ENCODE results near the gene SLC46A1. TPM values are rescaled to one million over a fixed set of nuclear protein-coding genes. Genes with fewer than 3 reads are reported as not detected.
"Not testable (repeated sequence)": the region's sequence is repeated elsewhere in the genome, so short reads cannot be mapped to it uniquely, and the experiment has no call there.

The SLC46A1 gene
- total RNA-seq, 1 donor from 2014 or later, result 16.1 TPM

DNA sequence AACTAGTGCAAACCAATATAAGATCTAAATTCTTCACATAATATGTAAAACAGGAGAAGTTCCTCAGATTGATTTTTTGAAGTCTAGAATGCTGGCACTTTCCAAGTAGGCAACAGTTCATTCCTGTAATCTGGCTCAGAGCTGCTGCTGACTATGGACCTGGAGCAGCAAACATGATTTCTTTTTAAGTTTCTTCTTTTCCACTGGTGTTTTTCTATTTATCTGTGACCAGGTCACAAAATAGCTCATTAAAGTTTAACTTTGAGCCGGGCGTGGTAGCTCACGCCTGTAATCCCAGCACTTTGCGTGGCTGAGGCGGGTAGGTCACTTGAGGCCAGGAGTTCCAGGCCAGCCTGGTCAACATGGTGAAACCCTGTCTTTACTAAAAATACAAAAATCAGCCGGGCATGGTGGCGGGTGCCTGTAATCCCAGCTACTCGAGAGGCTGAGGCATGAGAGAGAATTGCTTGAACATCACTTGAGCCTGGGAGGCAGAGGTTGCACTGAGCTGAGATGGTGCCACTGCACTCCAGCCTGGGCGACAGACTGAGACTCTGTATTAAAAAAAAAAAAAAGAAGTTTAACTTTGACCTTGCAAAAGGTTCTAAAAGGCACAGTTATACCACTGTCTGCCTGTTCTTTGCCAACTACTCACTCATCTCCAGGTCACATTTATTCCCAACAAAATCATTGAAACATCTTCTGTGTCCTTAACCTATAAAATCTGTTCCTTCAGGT, 38.1 kb upstream of the SLC46A1 start:
- no peak for DNase-seq (ENCODE audit: low spot score, unreplicated experiment)
- no peak overlapping the region for H3K27ac Mint-ChIP-seq
- no peaks in the 10 kb centered on the region for H3K9me3 Mint-ChIP-seq (ENCODE audit: low read depth)
- no peaks in the 10 kb centered on the region for H3K36me3 Mint-ChIP-seq (ENCODE audit: insufficient read depth)
- TF ChIP-seq, protein P1, sequence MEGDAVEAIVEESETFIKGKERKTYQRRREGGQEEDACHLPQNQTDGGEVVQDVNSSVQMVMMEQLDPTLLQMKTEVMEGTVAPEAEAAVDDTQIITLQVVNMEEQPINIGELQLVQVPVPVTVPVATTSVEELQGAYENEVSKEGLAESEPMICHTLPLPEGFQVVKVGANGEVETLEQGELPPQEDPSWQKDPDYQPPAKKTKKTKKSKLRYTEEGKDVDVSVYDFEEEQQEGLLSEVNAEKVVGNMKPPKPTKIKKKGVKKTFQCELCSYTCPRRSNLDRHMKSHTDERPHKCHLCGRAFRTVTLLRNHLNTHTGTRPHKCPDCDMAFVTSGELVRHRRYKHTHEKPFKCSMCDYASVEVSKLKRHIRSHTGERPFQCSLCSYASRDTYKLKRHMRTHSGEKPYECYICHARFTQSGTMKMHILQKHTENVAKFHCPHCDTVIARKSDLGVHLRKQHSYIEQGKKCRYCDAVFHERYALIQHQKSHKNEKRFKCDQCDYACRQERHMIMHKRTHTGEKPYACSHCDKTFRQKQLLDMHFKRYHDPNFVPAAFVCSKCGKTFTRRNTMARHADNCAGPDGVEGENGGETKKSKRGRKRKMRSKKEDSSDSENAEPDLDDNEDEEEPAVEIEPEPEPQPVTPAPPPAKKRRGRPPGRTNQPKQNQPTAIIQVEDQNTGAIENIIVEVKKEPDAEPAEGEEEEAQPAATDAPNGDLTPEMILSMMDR (IDR thresholded peaks at IDR 0.05; ENCODE audit: unreplicated experiment), result no peak
- peaks cover 5% of the 10 kb centered on the region for H3K27me3 Mint-ChIP-seq
- H3K4me1 Mint-ChIP-seq (ENCODE audit: low read depth), result no peaks in the 10 kb centered on the region
- no peak overlapping the region for H3K4me3 Mint-ChIP-seq (ENCODE audit: low read depth)

GRCh38 chr17:28434326-28434725, 28.3 kb upstream of the SLC46A1 start:
- not testable (repeated sequence) for H3K4me1 Mint-ChIP-seq (ENCODE audit: low read depth)

DNA sequence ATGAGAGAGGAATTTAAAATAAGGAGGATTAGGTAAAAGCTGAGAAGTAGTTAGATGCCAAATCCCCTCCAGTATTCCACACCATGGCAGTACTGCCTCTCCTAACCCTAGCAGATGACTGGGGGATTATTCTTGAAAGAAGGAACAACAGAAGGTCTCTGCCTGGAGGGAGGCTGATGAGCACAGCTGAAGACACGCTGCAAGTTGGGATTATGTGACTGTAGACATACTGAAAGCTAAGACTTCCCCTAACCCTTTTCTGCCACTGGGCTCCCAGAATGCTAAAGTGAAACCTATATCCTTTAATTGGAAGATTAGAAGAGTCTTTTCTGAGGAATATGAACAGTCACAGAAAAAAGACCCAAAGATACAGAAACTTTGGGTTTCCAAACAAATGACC, 27.7 kb upstream of the SLC46A1 start:
- no peaks in the 10 kb centered on the region for H3K4me1 Mint-ChIP-seq (ENCODE audit: low read depth)
- TF ChIP-seq, protein P1 (IDR thresholded peaks at IDR 0.05; ENCODE audit: unreplicated experiment), result no peak
- H3K4me3 Mint-ChIP-seq (ENCODE audit: low read depth), result no peak overlapping the region
- DNase-seq (ENCODE audit: low spot score, unreplicated experiment), result no peak
- H3K27ac Mint-ChIP-seq, result no peak overlapping the region
- no peaks in the 10 kb centered on the region for H3K36me3 Mint-ChIP-seq (ENCODE audit: insufficient read depth)
- H3K27me3 Mint-ChIP-seq, result no peaks in the 10 kb centered on the region
- no peaks in the 10 kb centered on the region for H3K9me3 Mint-ChIP-seq (ENCODE audit: low read depth)

More at GRCh38 chr17:28434326-28434725, 28.3 kb upstream of the SLC46A1 start:
- DNase-seq (ENCODE audit: low spot score, unreplicated experiment); H3K27ac Mint-ChIP-seq; H3K27me3 Mint-ChIP-seq; H3K4me3 Mint-ChIP-seq (ENCODE audit: low read depth); H3K9me3 Mint-ChIP-seq (ENCODE audit: low read depth); H3K36me3 Mint-ChIP-seq (ENCODE audit: insufficient read depth): not testable (repeated sequence)

DNA sequence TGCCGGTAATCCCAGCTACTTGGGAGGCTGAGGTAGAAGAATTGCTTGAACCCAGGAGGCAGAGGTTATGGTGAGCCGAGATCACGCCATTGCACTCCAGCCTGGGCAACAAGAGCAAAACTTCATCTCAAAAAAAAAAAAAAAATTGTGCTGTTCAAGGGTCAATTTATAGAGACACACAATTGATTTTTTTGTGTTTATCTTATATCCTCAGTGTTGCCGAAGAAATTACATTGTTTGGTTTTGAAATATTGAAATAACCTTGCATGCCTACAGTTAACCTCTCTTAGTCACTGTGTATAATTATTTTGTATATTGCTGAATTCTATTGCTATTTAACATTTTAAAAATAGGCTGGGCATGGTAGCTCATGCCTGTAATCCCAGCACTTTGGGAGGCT, 22.0 kb upstream of the SLC46A1 start:
- H3K4me1 Mint-ChIP-seq (ENCODE audit: low read depth); H3K27ac Mint-ChIP-seq; DNase-seq (ENCODE audit: low spot score, unreplicated experiment); H3K9me3 Mint-ChIP-seq (ENCODE audit: low read depth); H3K27me3 Mint-ChIP-seq; H3K4me3 Mint-ChIP-seq (ENCODE audit: low read depth); H3K36me3 Mint-ChIP-seq (ENCODE audit: insufficient read depth): not testable (repeated sequence)

GRCh38 chr17:28427371-28427770, 21.4 kb upstream of the SLC46A1 start:
- no peaks in the 10 kb centered on the region for H3K9me3 Mint-ChIP-seq (ENCODE audit: low read depth)
- no peak for DNase-seq (ENCODE audit: low spot score, unreplicated experiment)
- H3K27ac Mint-ChIP-seq, result no peak overlapping the region
- H3K27me3 Mint-ChIP-seq, result no peaks in the 10 kb centered on the region
- no peaks in the 10 kb centered on the region for H3K4me1 Mint-ChIP-seq (ENCODE audit: low read depth)
- H3K36me3 Mint-ChIP-seq (ENCODE audit: insufficient read depth), result no peaks in the 10 kb centered on the region
- no peak overlapping the region for H3K4me3 Mint-ChIP-seq (ENCODE audit: low read depth)
- TF ChIP-seq, protein P1 (IDR thresholded peaks at IDR 0.05; ENCODE audit: unreplicated experiment), result no peak

DNA sequence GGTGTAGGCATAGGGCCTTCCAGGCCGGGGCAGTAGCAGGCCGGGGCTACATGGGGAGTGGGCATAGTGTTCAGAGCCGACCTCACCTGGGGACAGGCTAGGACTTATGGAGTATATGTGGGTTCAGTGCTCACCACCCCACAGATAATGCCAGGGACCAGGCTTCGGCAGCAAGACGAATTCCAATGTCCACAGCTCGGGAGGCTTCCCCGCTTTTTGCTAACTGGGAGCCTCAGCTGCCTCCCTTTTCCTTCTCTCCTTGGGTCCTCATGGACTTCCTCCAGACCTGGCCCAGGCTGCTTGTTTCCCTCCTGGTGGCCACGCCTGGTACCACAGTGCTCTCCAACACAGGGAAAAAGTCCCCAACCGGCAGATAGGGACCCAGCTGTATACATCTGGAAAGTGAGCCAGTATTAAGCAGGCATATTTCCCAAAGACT, 20.1 kb upstream of the SLC46A1 start:
- Mint-ChIP-seq H3K27ac (no peak overlapping the region), H3K4me3 (ENCODE audit: low read depth) (no peak overlapping the region), H3K27me3 (no peaks in the 10 kb centered on the region), H3K9me3 (ENCODE audit: low read depth) (no peaks in the 10 kb centered on the region), H3K36me3 (ENCODE audit: insufficient read depth) (no peaks in the 10 kb centered on the region), H3K4me1 (ENCODE audit: low read depth) (no peaks in the 10 kb centered on the region)
- TF ChIP-seq, protein P1 (IDR thresholded peaks at IDR 0.05; ENCODE audit: unreplicated experiment), result peak; percentile 53
- DNase-seq (ENCODE audit: low spot score, unreplicated experiment), result no peak
